ENCODE data around the gene PXDN. TPM values are rescaled to one million over a fixed set of nuclear protein-coding genes. Genes with fewer than 3 reads are reported as not detected.
"Not testable (repeated sequence)": the region's sequence is repeated elsewhere in the genome, so short reads cannot be mapped to it uniquely, and the experiment has no call there.

Gene PXDN
- total and polyA plus RNA-seq, 5 donors from 2014 or later, result 0.79 TPM; not detected in 4

GRCh38 chr2:1716014-1716305 is 28.4 kb downstream of the PXDN start:
- H3K4me1 Mint-ChIP-seq; H3K4me1 ChIP-seq (ENCODE audit: control insufficient read depth, insufficient read depth, low read length, poor library complexity, severe bottlenecking); DNase-seq; H3K9me3 Mint-ChIP-seq; ATAC-seq (ENCODE audit: low read depth in 2 of 2); H3K36me3 Mint-ChIP-seq; H3K27me3 ChIP-seq (ENCODE audit: control insufficient read depth, insufficient read depth, low read length); H3K27me3 Mint-ChIP-seq; H3K27ac ChIP-seq (ENCODE audit: insufficient read depth, low read length, poor library complexity, severe bottlenecking); H3K9me3 ChIP-seq (ENCODE audit: control insufficient read depth in 2 of 2, low read length in 2 of 2); H3K36me3 ChIP-seq (ENCODE audit: control insufficient read depth, insufficient read depth, low read length); H3K4me3 Mint-ChIP-seq; H3K27ac Mint-ChIP-seq; H3K4me3 ChIP-seq (ENCODE audit: low read depth, low read length): not testable (repeated sequence)

DNA sequence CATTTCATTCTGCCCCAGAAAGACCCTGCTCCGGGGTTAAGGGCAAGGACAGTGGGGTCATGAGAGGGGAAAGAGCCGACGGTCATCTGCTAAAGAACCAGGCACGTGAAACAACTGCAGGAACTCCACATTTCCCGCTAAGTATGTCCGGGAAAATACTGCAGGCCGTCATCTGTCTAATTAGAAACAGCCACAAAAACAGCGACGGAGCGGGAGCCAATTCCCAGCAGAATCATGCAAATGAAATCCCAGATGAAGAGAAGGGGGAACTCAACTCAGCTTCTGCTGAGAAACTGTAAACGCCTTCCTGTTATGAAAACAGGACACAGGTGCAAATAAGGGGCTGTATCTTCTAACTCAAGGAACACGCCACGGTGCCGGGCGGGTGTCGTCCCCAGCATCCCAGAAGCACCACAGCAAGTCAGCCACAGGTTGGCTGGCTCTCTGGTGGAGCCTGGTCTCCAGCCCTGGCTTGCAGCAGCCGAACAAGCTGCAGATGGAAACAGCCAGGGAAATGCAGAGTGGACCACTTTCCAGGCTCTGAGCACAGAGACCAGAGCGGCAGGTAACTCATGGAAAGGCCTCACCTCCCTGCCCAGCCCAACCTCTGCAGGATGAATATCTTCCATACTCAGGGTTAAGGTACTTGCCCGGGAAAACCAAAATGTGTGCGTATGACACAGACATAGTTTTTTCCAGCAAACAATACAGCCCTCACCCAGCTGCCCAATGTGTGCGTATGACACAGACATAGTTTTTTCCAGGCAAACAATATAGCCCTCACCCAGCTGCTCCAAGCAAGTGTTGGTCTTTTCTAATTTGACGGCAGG is 28.9 kb downstream of the PXDN start:
- DNase-seq, result no peak
- Mint-ChIP-seq H3K4me3 (no peak overlapping the region), H3K27me3 (no peaks in the 10 kb centered on the region), H3K27ac (no peak overlapping the region), H3K36me3 (no peaks in the 10 kb centered on the region), H3K9me3 (peaks cover 0 to 9% (median 3%) of the 10 kb centered on the region in 7 donors), H3K4me1 (peaks cover 0 to 5% (median 0%) of the 10 kb centered on the region in 4 donors)
- Histone ChIP-seq H3K36me3 (ENCODE audit: control insufficient read depth, insufficient read depth, low read length) (no peaks in the 10 kb centered on the region), H3K27ac (ENCODE audit: insufficient read depth, low read length, poor library complexity, severe bottlenecking) (no peak overlapping the region), H3K27me3 (ENCODE audit: control insufficient read depth, insufficient read depth, low read length) (no peaks in the 10 kb centered on the region), H3K4me1 (ENCODE audit: control insufficient read depth, insufficient read depth, low read length, poor library complexity, severe bottlenecking) (no peaks in the 10 kb centered on the region), H3K4me3 (ENCODE audit: low read depth, low read length) (no peak overlapping the region), H3K9me3 (ENCODE audit: control insufficient read depth in 2 of 2, low read length in 2 of 2) (no peaks in the 10 kb centered on the region)
- ATAC-seq (ENCODE audit: low read depth in 2 of 2), result no peak

DNA sequence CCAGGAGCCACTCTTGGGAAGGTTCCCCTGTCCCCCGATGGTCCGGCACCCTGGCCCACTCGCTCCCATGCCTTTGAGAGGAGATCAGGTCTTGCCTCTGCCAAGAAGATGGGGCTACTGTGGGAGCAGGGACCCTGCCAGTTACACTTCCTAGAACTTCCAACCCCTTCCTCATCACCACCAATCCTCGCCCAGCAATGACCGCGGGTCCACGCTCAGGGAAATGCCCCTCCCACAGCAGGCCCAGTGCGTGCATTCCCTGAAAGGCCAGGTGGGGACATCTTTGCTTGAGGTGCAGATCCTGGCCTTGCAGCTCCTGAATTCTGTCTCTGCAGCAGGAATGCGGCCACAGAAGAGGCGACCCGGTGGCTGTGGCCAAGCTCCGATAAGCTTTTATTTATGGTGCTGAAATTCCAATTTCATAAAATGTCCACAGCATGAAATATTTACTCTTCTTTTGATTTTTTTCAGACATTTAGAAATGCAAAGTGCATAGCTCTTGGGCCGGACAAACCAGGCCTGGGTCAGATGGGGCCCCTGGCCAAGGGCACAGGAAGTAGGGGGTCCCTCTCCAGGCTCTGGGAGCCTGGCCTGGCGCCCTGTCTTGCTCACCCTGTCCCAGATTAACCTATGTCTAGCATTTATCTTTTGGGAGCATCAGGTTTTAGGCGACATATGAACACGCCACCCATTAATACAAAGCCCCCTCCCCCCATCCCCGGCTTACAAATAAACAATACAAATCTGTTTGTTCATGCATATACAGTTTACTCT is 29.8 kb downstream of the PXDN start:
- no peak for ATAC-seq (ENCODE audit: low read depth in 2 of 2)
- Mint-ChIP-seq H3K4me1 (peaks cover 0 to 5% (median 0%) of the 10 kb centered on the region in 4 donors), H3K27ac (no peak overlapping the region), H3K36me3 (no peaks in the 10 kb centered on the region), H3K27me3 (no peaks in the 10 kb centered on the region), H3K4me3 (no peak overlapping the region), H3K9me3 (peaks cover 0 to 9% (median 3%) of the 10 kb centered on the region in 7 donors)
- H3K27ac ChIP-seq (ENCODE audit: insufficient read depth, low read length, poor library complexity, severe bottlenecking), result no peak overlapping the region
- no peak for DNase-seq
- no peaks in the 10 kb centered on the region for H3K36me3 ChIP-seq (ENCODE audit: control insufficient read depth, insufficient read depth, low read length)
- no peaks in the 10 kb centered on the region for H3K4me1 ChIP-seq (ENCODE audit: control insufficient read depth, insufficient read depth, low read length, poor library complexity, severe bottlenecking)
- no peaks in the 10 kb centered on the region for H3K27me3 ChIP-seq (ENCODE audit: control insufficient read depth, insufficient read depth, low read length)
- no peak overlapping the region for H3K4me3 ChIP-seq (ENCODE audit: low read depth, low read length)
- H3K9me3 ChIP-seq (ENCODE audit: control insufficient read depth in 2 of 2, low read length in 2 of 2), result no peaks in the 10 kb centered on the region

- H3K27me3 Mint-ChIP-seq, result no peaks in the 10 kb centered on the region
- H3K4me1 ChIP-seq (ENCODE audit: control insufficient read depth, insufficient read depth, low read length, poor library complexity, severe bottlenecking), result no peaks in the 10 kb centered on the region
- peaks cover 0 to 9% (median 3%) of the 10 kb centered on the region in 7 donors for H3K9me3 Mint-ChIP-seq
- H3K27me3 ChIP-seq (ENCODE audit: control insufficient read depth, insufficient read depth, low read length), result no peaks in the 10 kb centered on the region
- H3K36me3 ChIP-seq (ENCODE audit: control insufficient read depth, insufficient read depth, low read length), result no peaks in the 10 kb centered on the region
- H3K27ac Mint-ChIP-seq, result no peak overlapping the region
- H3K36me3 Mint-ChIP-seq, result no peaks in the 10 kb centered on the region
- H3K4me3 Mint-ChIP-seq, result no peak overlapping the region
- ATAC-seq (ENCODE audit: low read depth in 2 of 2) (no peak), DNase-seq (no peak)
- no peak overlapping the region for H3K27ac ChIP-seq (ENCODE audit: insufficient read depth, low read length, poor library complexity, severe bottlenecking)
- no peaks in the 10 kb centered on the region for H3K9me3 ChIP-seq (ENCODE audit: control insufficient read depth in 2 of 2, low read length in 2 of 2)
- H3K4me3 ChIP-seq (ENCODE audit: low read depth, low read length), result no peak overlapping the region
- peaks cover 0 to 5% (median 0%) of the 10 kb centered on the region in 4 donors for H3K4me1 Mint-ChIP-seq
Measured at GRCh38 chr2:1713839-1714236, 30.5 kb downstream of the PXDN start.

GRCh38 chr2:1713142-1713838 is 31.0 kb downstream of the PXDN start:
- Histone ChIP-seq H3K36me3 (ENCODE audit: control insufficient read depth, insufficient read depth, low read length) (no peaks in the 10 kb centered on the region), H3K27me3 (ENCODE audit: control insufficient read depth, insufficient read depth, low read length) (no peaks in the 10 kb centered on the region), H3K9me3 (ENCODE audit: control insufficient read depth in 2 of 2, low read length in 2 of 2) (no peaks in the 10 kb centered on the region), H3K4me3 (ENCODE audit: low read depth, low read length) (no peak overlapping the region), H3K27ac (ENCODE audit: insufficient read depth, low read length, poor library complexity, severe bottlenecking) (no peak overlapping the region), H3K4me1 (ENCODE audit: control insufficient read depth, insufficient read depth, low read length, poor library complexity, severe bottlenecking) (no peaks in the 10 kb centered on the region)
- peaks cover 0 to 8% (median 3%) of the 10 kb centered on the region in 7 donors for H3K9me3 Mint-ChIP-seq
- ATAC-seq (ENCODE audit: low read depth in 2 of 2) (no peak), DNase-seq (no peak)
- H3K4me3 Mint-ChIP-seq, result no peak overlapping the region
- no peaks in the 10 kb centered on the region for H3K27me3 Mint-ChIP-seq
- H3K4me1 Mint-ChIP-seq, result peaks cover 0 to 5% (median 0%) of the 10 kb centered on the region in 4 donors
- no peaks in the 10 kb centered on the region for H3K36me3 Mint-ChIP-seq
- no peak overlapping the region for H3K27ac Mint-ChIP-seq

- Mint-ChIP-seq H3K27me3 (no peaks in the 10 kb centered on the region), H3K4me1 (peaks cover 0 to 5% (median under 1%) of the 10 kb centered on the region in 4 donors), H3K27ac (no peak overlapping the region), H3K36me3 (no peaks in the 10 kb centered on the region), H3K9me3 (peaks cover 0 to 1% (median 0%) of the 10 kb centered on the region in 7 donors), H3K4me3 (no peak overlapping the region)
- Histone ChIP-seq H3K4me3 (ENCODE audit: low read depth, low read length) (no peak overlapping the region), H3K4me1 (ENCODE audit: control insufficient read depth, insufficient read depth, low read length, poor library complexity, severe bottlenecking) (no peaks in the 10 kb centered on the region), H3K9me3 (ENCODE audit: control insufficient read depth in 2 of 2, low read length in 2 of 2) (no peaks in the 10 kb centered on the region), H3K36me3 (ENCODE audit: control insufficient read depth, insufficient read depth, low read length) (no peaks in the 10 kb centered on the region), H3K27me3 (ENCODE audit: control insufficient read depth, insufficient read depth, low read length) (no peaks in the 10 kb centered on the region), H3K27ac (ENCODE audit: insufficient read depth, low read length, poor library complexity, severe bottlenecking) (no peak overlapping the region)
- DNase-seq (no peak), ATAC-seq (ENCODE audit: low read depth in 2 of 2) (no peak)
Measured at GRCh38 chr2:1709946-1710560, 34.3 kb downstream of the PXDN start.

DNA sequence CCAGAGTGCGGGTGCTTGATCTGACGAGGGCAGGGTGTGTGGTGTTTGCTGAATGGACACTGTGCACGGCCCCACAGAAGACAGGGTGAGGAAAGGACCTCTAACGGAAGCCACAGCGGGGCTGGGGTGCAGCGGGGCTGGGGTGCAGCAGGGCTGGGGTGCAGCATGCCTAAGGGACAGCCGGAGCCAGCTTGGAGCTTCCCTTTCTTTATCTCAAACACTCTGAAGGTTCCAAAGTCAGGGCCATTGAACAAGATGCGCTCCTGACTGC is 35.0 kb downstream of the PXDN start:
- no peak for ATAC-seq (ENCODE audit: low read depth in 2 of 2)
- Mint-ChIP-seq H3K9me3 (peaks cover 0 to 1% (median 0%) of the 10 kb centered on the region in 7 donors), H3K27me3 (no peaks in the 10 kb centered on the region), H3K27ac (no peak overlapping the region), H3K36me3 (no peaks in the 10 kb centered on the region), H3K4me3 (no peak overlapping the region), H3K4me1 (peaks cover 0 to 5% (median under 1%) of the 10 kb centered on the region in 4 donors)
- Histone ChIP-seq H3K27me3 (ENCODE audit: control insufficient read depth, insufficient read depth, low read length) (no peaks in the 10 kb centered on the region), H3K27ac (ENCODE audit: insufficient read depth, low read length, poor library complexity, severe bottlenecking) (no peak overlapping the region), H3K9me3 (ENCODE audit: control insufficient read depth in 2 of 2, low read length in 2 of 2) (no peaks in the 10 kb centered on the region), H3K4me1 (ENCODE audit: control insufficient read depth, insufficient read depth, low read length, poor library complexity, severe bottlenecking) (no peaks in the 10 kb centered on the region), H3K36me3 (ENCODE audit: control insufficient read depth, insufficient read depth, low read length) (no peaks in the 10 kb centered on the region), H3K4me3 (ENCODE audit: low read depth, low read length) (no peak overlapping the region)
- no peak for DNase-seq
